Middle frontal gyrus (tissue), 1 donor: ENCODE data around the gene PSMB11.
"Not testable (repeated sequence)": the region's sequence is repeated elsewhere in the genome, so short reads cannot be mapped to it uniquely, and the experiment has no call there.

Experiments used
- DNase-seq: peaks from one replicate; pipeline ENCODE4 v3.0.0-alpha.2; 2015; ENCODE audit warnings: low spot score; ENCODE audit errors: extremely low spot score

PSMB11 gene

GRCh38 chr14:23013749-23014054 lies 28.3 kb upstream of the PSMB11 start:
- DNase-seq = not testable (repeated sequence)

- DNase-seq = no peak
These were observed 26.4 kb upstream of the PSMB11 start for GRCh38 chr14:23015618-23016017.

GRCh38 chr14:23017091-23017490 lies 24.9 kb upstream of the PSMB11 start:
- DNase-seq = no peak

GRCh38 chr14:23018107-23018506 lies 23.9 kb upstream of the PSMB11 start:
- no peak for DNase-seq

GRCh38 chr14:23020143-23021128 lies 21.6 kb upstream of the PSMB11 start:
- DNase-seq = no peak

- DNase-seq = no peak
These were observed 20.6 kb upstream of the PSMB11 start for GRCh38 chr14:23021434-23021833.

- DNase-seq = no peak
These were observed 20.0 kb upstream of the PSMB11 start for GRCh38 chr14:23021889-23022442.

GRCh38 chr14:23023022-23023794 lies 18.8 kb upstream of the PSMB11 start:
- no peak for DNase-seq

GRCh38 chr14:23023795-23024152 lies 18.2 kb upstream of the PSMB11 start:
- DNase-seq = no peak

- DNase-seq = no peak
These were observed 17.4 kb upstream of the PSMB11 start for GRCh38 chr14:23024612-23025075.

- no peak for DNase-seq
These were observed 16.7 kb upstream of the PSMB11 start for GRCh38 chr14:23025151-23025814.

GRCh38 chr14:23028799-23029198 lies 13.2 kb upstream of the PSMB11 start:
- no peak for DNase-seq

GRCh38 chr14:23030936-23031335 lies 11.1 kb upstream of the PSMB11 start:
- DNase-seq = no peak

GRCh38 chr14:23033251-23033727 lies 8.7 kb upstream of the PSMB11 start:
- DNase-seq = no peak

- DNase-seq = no peak
These were observed 8.1 kb upstream of the PSMB11 start for GRCh38 chr14:23033801-23034497.

- peak; percentile 89 for DNase-seq
These were observed 7.3 kb upstream of the PSMB11 start, which contains the start of gene PSMB5 for GRCh38 chr14:23034498-23035302. PSMB5 (minus strand) TSS chr14:23034900; CDS start chr14:23034881, 19 bp downstream.

- DNase-seq = no peak
These were observed 6.5 kb upstream of the PSMB11 start for GRCh38 chr14:23035303-23036144.

GRCh38 chr14:23040100-23040499 lies 1.9 kb upstream of the PSMB11 start:
- no peak for DNase-seq

GRCh38 chr14:23041729-23042128 lies 283 bp upstream of the PSMB11 start:
- no peak for DNase-seq
